T-helper 2 cell treated with Interferon-gamma antibody and Interleukin-4, amounts not matched to agents 100 ng/mL and 5 ng/mL, for 36 hours (primary cell): ENCODE measurements around the gene DEFB126. TPM values are rescaled to one million over a fixed set of nuclear protein-coding genes. Genes with fewer than 3 reads are reported as not detected.
"Not testable (repeated sequence)": the region's sequence is repeated elsewhere in the genome, so short reads cannot be mapped to it uniquely, and the experiment has no call there.

ENCODE experiments used
- intact Hi-C: fragments of 100-400 bp; cut with micrococcal nuclease; formaldehyde crosslinking; loops from one replicate; pipeline ENCODE4 v1.15.1; 2023
- total RNA-seq: library from RNA; stranded (reverse); gene quantifications from 2 replicates; pipeline ENCODE4 v1.2.3, GENCODE V29; 2022

Gene DEFB126
- total RNA-seq = not detected in 2 replicates

GRCh38 chr20:142290-142689 lies at the start of gene DEFB126:
DEFB126 (plus strand) TSS chr20:142590; CDS start chr20:142629, 39 bp downstream.
- intact Hi-C loops = no loop called here

- intact Hi-C loops = no loop called here
Measured at GRCh38 chr20:93641-94040, 48.7 kb upstream of the DEFB126 start.

- intact Hi-C loops = no loop called here
Measured at GRCh38 chr20:95215-95614, 47.2 kb upstream of the DEFB126 start.

- intact Hi-C loops = not testable (repeated sequence)
Measured at GRCh38 chr20:97691-98090, 44.7 kb upstream of the DEFB126 start.

GRCh38 chr20:101975-102374 lies 40.4 kb upstream of the DEFB126 start:
- intact Hi-C loops = no loop called here

- intact Hi-C loops = no loop called here
Measured at GRCh38 chr20:103456-103855, 38.9 kb upstream of the DEFB126 start.

- intact Hi-C loops = no loop called here
Measured at GRCh38 chr20:112396-112795, 30.0 kb upstream of the DEFB126 start.

GRCh38 chr20:117518-117917 lies 24.9 kb upstream of the DEFB126 start:
- intact Hi-C loops = no loop called here

GRCh38 chr20:129786-130323 lies 12.5 kb upstream of the DEFB126 start:
- intact Hi-C loops = not testable (repeated sequence)

- intact Hi-C loops = no loop called here
Measured at GRCh38 chr20:137668-138490, 4.5 kb upstream of the DEFB126 start.

GRCh38 chr20:145877-146276 lies 3.5 kb downstream of the DEFB126 start:
- intact Hi-C loops = no loop called here

- intact Hi-C loops = no loop called here
Measured at GRCh38 chr20:152131-152530, 9.7 kb downstream of the DEFB126 start.

GRCh38 chr20:157154-157553 lies 14.8 kb downstream of the DEFB126 start, which contains the start of gene DEFB127:
DEFB127 (plus strand) TSS chr20:157454; CDS start chr20:157545, 91 bp downstream.
- intact Hi-C loops = no loop called here

- intact Hi-C loops = no loop called here
Measured at GRCh38 chr20:164618-165017, 22.2 kb downstream of the DEFB126 start.

GRCh38 chr20:168876-169275 lies 26.5 kb downstream of the DEFB126 start:
- intact Hi-C loops = no loop called here

- intact Hi-C loops = no loop called here
Measured at GRCh38 chr20:184288-184687, 41.9 kb downstream of the DEFB126 start.

GRCh38 chr20:187733-188132 lies 45.3 kb downstream of the DEFB126 start:
- intact Hi-C loops = no loop called here

GRCh38 chr20:189611-190010 lies 47.2 kb downstream of the DEFB126 start, which contains the start of gene DEFB128:
DEFB128 (minus strand) TSS chr20:189711; CDS start chr20:189623, 88 bp downstream.
- intact Hi-C loops = no loop called here

Other genes starting within 250 kb of the DEFB126 start
- not detected in 2 replicates for gene DEFB125, start 54.9 kb upstream of the DEFB126 start, total RNA-seq
- not detected in 2 replicates for gene DEFB127, start 14.9 kb downstream of the DEFB126 start, total RNA-seq
- not detected in 2 replicates for gene DEFB128, start 47.1 kb downstream of the DEFB126 start, total RNA-seq
- gene DEFB129, start 84.7 kb downstream of the DEFB126 start, total RNA-seq = not detected in 2 replicates
- gene DEFB132, start 115.1 kb downstream of the DEFB126 start, total RNA-seq = not detected in 2 replicates
- 6.8 and 6.9 TPM in 2 replicates for gene C20orf96, start 148.2 kb downstream of the DEFB126 start, total RNA-seq
- gene ZCCHC3, start 155.0 kb downstream of the DEFB126 start, total RNA-seq = 25.8 and 26.6 TPM in 2 replicates
- 7.7 and 8.1 TPM in 2 replicates for gene SOX12, start 183.0 kb downstream of the DEFB126 start, total RNA-seq
- gene NRSN2, start 204.5 kb downstream of the DEFB126 start, total RNA-seq = 4.0 and 5.2 TPM in 2 replicates
- 26.4 and 28.4 TPM in 2 replicates for gene TRIB3, start 238.2 kb downstream of the DEFB126 start, total RNA-seq